Measurements from ENCODE around the gene SLCO3A1. TPM values are rescaled to one million over a fixed set of nuclear protein-coding genes. Genes with fewer than 3 reads are reported as not detected.

SLCO3A1 gene
- total and polyA plus RNA-seq, 9 donors: 1.7 to 8.6 (median 4.5) TPM

GRCh38 chr15:91919014-91919534 is 65.6 kb downstream of the SLCO3A1 start:
- no peak overlapping the region for H3K4me3 ChIP-seq (ENCODE audit: low read length)
- no peak for DNase-seq
- 92% methylated on average over 15 of the region's 15 CpGs for whole genome bisulfite sequencing (ENCODE audit: insufficient coverage)
- peaks cover 9% of the 10 kb centered on the region for H3K4me1 ChIP-seq (ENCODE audit: control insufficient read depth, insufficient read depth, low read length)
- no peak overlapping the region for H3K27ac ChIP-seq (ENCODE audit: low read length)
- H3K27me3 ChIP-seq (ENCODE audit: control insufficient read depth, insufficient read depth, low read length): no peaks in the 10 kb centered on the region
- no peaks in the 10 kb centered on the region for H3K36me3 ChIP-seq (ENCODE audit: control insufficient read depth, insufficient read depth, low read length)
- H3K9me3 ChIP-seq (replicated peaks; ENCODE audit: control insufficient read depth, low read depth, low read length): no peaks in the 10 kb centered on the region

DNA sequence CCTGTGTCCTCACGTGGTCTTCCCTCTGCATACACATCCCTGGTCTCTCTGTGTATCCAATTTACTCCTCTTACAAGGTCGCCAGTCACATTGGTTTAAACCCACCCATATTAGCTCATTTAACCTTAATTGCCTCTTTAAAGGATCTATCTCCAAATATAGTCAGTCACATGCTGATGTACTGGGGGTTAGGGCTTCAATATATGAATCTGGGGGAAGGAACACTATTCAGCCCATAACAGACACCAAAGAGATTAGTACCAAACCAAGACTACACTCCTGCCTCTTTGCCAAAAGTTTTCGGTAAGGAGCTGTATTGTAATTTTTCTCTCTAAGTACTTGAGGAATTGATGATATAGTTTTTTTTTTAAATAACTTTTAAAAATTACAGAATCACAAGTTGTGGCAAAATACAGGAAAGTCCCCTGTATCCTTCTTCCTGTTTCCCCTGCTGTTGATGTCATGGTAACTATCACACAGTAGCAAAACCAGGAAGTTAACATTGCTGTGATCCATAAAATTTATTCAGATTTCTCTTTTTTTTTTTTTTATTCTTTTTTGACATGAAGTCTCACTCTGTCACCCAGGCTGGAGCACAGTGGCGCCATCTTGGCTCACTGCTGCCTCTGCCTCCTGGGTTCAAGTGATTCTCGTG is 67.8 kb downstream of the SLCO3A1 start:
- H3K4me1 ChIP-seq (ENCODE audit: control insufficient read depth, insufficient read depth, low read length): peaks cover 9% of the 10 kb centered on the region
- no peak overlapping the region for H3K4me3 ChIP-seq (ENCODE audit: low read length)
- H3K9me3 ChIP-seq (replicated peaks; ENCODE audit: control insufficient read depth, low read depth, low read length): no peaks in the 10 kb centered on the region
- 86% methylated on average over 3 of the region's 5 CpGs for whole genome bisulfite sequencing (ENCODE audit: insufficient coverage)
- H3K27ac ChIP-seq (ENCODE audit: low read length): no peak overlapping the region
- H3K27me3 ChIP-seq (ENCODE audit: control insufficient read depth, insufficient read depth, low read length): no peaks in the 10 kb centered on the region
- DNase-seq: peak; percentile 54
- no peaks in the 10 kb centered on the region for H3K36me3 ChIP-seq (ENCODE audit: control insufficient read depth, insufficient read depth, low read length)

DNA sequence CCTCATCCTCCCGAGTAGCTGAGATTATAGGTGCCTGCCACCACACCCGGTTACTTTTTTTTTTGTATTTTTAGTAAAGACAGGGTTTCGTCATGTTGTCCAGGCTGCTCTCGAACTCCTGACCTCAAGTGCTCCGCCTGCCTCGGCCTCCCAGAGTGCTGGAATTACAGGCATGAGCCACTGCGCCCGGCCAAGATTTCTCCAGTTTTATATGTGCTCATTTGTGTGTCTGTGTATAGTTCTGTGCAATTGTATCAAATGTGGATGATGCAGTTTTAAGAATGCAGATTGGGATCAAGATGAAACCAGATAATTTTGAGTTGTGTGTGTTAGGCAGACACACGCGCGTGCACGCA is 68.3 kb downstream of the SLCO3A1 start:
- DNase-seq: no peak
- 38% methylated on average over 6 of the region's 12 CpGs for WGBS (ENCODE audit: insufficient coverage)
- Histone ChIP-seq H3K4me3 (ENCODE audit: low read length) (no peak overlapping the region), H3K4me1 (ENCODE audit: control insufficient read depth, insufficient read depth, low read length) (peaks cover 9% of the 10 kb centered on the region), H3K36me3 (ENCODE audit: control insufficient read depth, insufficient read depth, low read length) (no peaks in the 10 kb centered on the region), H3K27ac (ENCODE audit: low read length) (peak overlapping the region; percentile 6), H3K9me3 (replicated peaks; ENCODE audit: control insufficient read depth, low read depth, low read length) (no peaks in the 10 kb centered on the region), H3K27me3 (ENCODE audit: control insufficient read depth, insufficient read depth, low read length) (no peaks in the 10 kb centered on the region)

GRCh38 chr15:91922646-91923547 is 69.4 kb downstream of the SLCO3A1 start:
- 35% methylated on average over 6 of the region's 10 CpGs for whole genome bisulfite sequencing (ENCODE audit: insufficient coverage)
- peak; percentile 92 for DNase-seq
- Histone ChIP-seq H3K9me3 (replicated peaks; ENCODE audit: control insufficient read depth, low read depth, low read length) (no peaks in the 10 kb centered on the region), H3K27ac (ENCODE audit: low read length) (no peak overlapping the region), H3K4me3 (ENCODE audit: low read length) (no peak overlapping the region), H3K4me1 (ENCODE audit: control insufficient read depth, insufficient read depth, low read length) (peaks cover 14% of the 10 kb centered on the region), H3K36me3 (ENCODE audit: control insufficient read depth, insufficient read depth, low read length) (no peaks in the 10 kb centered on the region), H3K27me3 (ENCODE audit: control insufficient read depth, insufficient read depth, low read length) (no peaks in the 10 kb centered on the region)

GRCh38 chr15:91924183-91924582 is 70.7 kb downstream of the SLCO3A1 start:
- no peaks in the 10 kb centered on the region for H3K9me3 ChIP-seq (replicated peaks; ENCODE audit: control insufficient read depth, low read depth, low read length)
- no peak overlapping the region for H3K27ac ChIP-seq (ENCODE audit: low read length)
- H3K4me3 ChIP-seq (ENCODE audit: low read length): no peak overlapping the region
- WGBS (ENCODE audit: insufficient coverage): 82% methylated on average over 5 of the region's 7 CpGs
- DNase-seq: no peak
- peaks cover 14% of the 10 kb centered on the region for H3K4me1 ChIP-seq (ENCODE audit: control insufficient read depth, insufficient read depth, low read length)
- H3K27me3 ChIP-seq (ENCODE audit: control insufficient read depth, insufficient read depth, low read length): no peaks in the 10 kb centered on the region
- H3K36me3 ChIP-seq (ENCODE audit: control insufficient read depth, insufficient read depth, low read length): no peaks in the 10 kb centered on the region

- WGBS (ENCODE audit: insufficient coverage): no CpG with 5 or more reads among the region's 4 CpGs
- no peaks in the 10 kb centered on the region for H3K36me3 ChIP-seq (ENCODE audit: control insufficient read depth, insufficient read depth, low read length)
- DNase-seq: no peak
- no peaks in the 10 kb centered on the region for H3K9me3 ChIP-seq (replicated peaks; ENCODE audit: control insufficient read depth, low read depth, low read length)
- H3K4me3 ChIP-seq (ENCODE audit: low read length): no peak overlapping the region
- no peaks in the 10 kb centered on the region for H3K27me3 ChIP-seq (ENCODE audit: control insufficient read depth, insufficient read depth, low read length)
- peaks cover 14% of the 10 kb centered on the region for H3K4me1 ChIP-seq (ENCODE audit: control insufficient read depth, insufficient read depth, low read length)
- no peak overlapping the region for H3K27ac ChIP-seq (ENCODE audit: low read length)
Observed at GRCh38 chr15:91924837-91925495, 71.5 kb downstream of the SLCO3A1 start.

DNA sequence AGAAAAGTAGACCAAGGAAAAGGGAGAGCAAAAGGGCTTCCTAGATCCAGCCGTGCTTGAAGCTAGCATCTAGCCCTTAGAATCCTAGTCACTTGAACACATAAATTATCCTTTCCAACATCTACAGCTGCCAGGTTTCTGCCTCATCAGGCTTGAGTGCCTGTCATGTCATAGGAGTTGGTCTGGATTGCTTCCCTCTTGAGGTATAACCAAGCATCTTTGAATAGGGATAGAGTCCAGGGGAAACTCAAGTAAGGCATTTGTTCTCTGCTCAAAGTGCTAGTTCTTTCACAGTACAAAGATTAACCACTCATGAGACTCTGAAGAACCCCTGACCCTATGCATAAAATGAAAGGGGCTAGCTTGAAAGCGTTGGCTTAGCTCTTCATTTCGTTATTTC is 72.3 kb downstream of the SLCO3A1 start:
- Histone ChIP-seq H3K27ac (ENCODE audit: low read length) (no peak overlapping the region), H3K36me3 (ENCODE audit: control insufficient read depth, insufficient read depth, low read length) (no peaks in the 10 kb centered on the region), H3K4me1 (ENCODE audit: control insufficient read depth, insufficient read depth, low read length) (peaks cover 14% of the 10 kb centered on the region), H3K4me3 (ENCODE audit: low read length) (no peak overlapping the region), H3K27me3 (ENCODE audit: control insufficient read depth, insufficient read depth, low read length) (no peaks in the 10 kb centered on the region), H3K9me3 (replicated peaks; ENCODE audit: control insufficient read depth, low read depth, low read length) (no peaks in the 10 kb centered on the region)
- DNase-seq: no peak
- WGBS (ENCODE audit: insufficient coverage): 83% methylated on average over 1 of the region's 3 CpGs

DNA sequence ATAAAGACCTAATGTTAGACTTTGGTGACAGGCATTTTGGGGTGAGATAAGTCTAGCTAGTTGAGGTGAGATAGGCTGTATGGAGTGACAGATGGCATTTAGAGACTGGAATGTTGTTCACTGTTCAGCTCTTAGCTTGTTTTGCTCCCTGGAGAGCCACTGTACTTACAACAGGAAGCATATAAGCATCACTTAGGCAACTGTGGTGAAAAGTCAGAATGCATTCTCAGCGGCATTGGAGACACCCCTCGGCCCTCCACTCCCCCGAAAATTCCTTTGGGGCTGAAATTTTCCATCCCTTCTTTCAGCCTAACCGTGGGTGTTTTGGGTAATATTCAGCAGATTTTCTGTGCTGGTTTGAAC is 73.4 kb downstream of the SLCO3A1 start:
- WGBS (ENCODE audit: insufficient coverage): no CpG with 5 or more reads among the region's 4 CpGs
- peak; percentile 75 for DNase-seq
- Histone ChIP-seq H3K27me3 (ENCODE audit: control insufficient read depth, insufficient read depth, low read length) (no peaks in the 10 kb centered on the region), H3K27ac (ENCODE audit: low read length) (peak overlapping the region; percentile 53), H3K4me3 (ENCODE audit: low read length) (no peak overlapping the region), H3K36me3 (ENCODE audit: control insufficient read depth, insufficient read depth, low read length) (no peaks in the 10 kb centered on the region), H3K9me3 (replicated peaks; ENCODE audit: control insufficient read depth, low read depth, low read length) (no peaks in the 10 kb centered on the region), H3K4me1 (ENCODE audit: control insufficient read depth, insufficient read depth, low read length) (peaks cover 14% of the 10 kb centered on the region)

- Histone ChIP-seq H3K27me3 (ENCODE audit: control insufficient read depth, insufficient read depth, low read length) (no peaks in the 10 kb centered on the region), H3K4me1 (ENCODE audit: control insufficient read depth, insufficient read depth, low read length) (peaks cover 10% of the 10 kb centered on the region), H3K27ac (ENCODE audit: low read length) (peak overlapping the region; percentile 42), H3K9me3 (replicated peaks; ENCODE audit: control insufficient read depth, low read depth, low read length) (no peaks in the 10 kb centered on the region), H3K36me3 (ENCODE audit: control insufficient read depth, insufficient read depth, low read length) (no peaks in the 10 kb centered on the region), H3K4me3 (ENCODE audit: low read length) (no peak overlapping the region)
- no CpG with 5 or more reads among the region's 4 CpGs for WGBS (ENCODE audit: insufficient coverage)
- no peak for DNase-seq
Observed at GRCh38 chr15:91927585-91927984, 74.1 kb downstream of the SLCO3A1 start.

DNA sequence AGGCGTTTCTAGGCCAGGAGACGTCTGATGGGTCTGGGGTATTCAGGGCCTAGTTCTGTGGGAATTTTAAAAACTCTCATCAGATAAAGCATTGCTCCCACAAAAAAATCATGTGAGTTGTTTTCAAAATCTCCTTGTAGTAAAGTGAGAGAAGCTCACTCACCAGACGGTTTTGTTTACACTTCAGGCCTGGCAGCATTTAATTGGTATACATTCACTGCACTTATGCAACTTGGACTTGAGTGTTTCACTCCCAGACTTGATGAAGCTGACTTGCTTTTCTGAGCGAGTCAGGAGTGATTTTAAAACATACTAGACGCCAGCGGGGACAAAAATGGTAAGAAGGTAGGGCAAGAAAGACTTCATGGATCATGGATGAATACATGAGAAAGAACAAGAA is 75.2 kb downstream of the SLCO3A1 start:
- no peak overlapping the region for H3K27ac ChIP-seq (ENCODE audit: low read length)

More for the DNA sequence above, 75.2 kb downstream of the SLCO3A1 start:
- H3K36me3 ChIP-seq (ENCODE audit: control insufficient read depth, insufficient read depth, low read length): no peaks in the 10 kb centered on the region
- no peak for DNase-seq
- WGBS (ENCODE audit: insufficient coverage): 100% methylated on average over 3 of the region's 6 CpGs
- H3K9me3 ChIP-seq (replicated peaks; ENCODE audit: control insufficient read depth, low read depth, low read length): no peaks in the 10 kb centered on the region
- no peak overlapping the region for H3K4me3 ChIP-seq (ENCODE audit: low read length)
- H3K4me1 ChIP-seq (ENCODE audit: control insufficient read depth, insufficient read depth, low read length): peaks cover 7% of the 10 kb centered on the region
- H3K27me3 ChIP-seq (ENCODE audit: control insufficient read depth, insufficient read depth, low read length): no peaks in the 10 kb centered on the region
